Suprapubic skin (tissue), 4 donors: ENCODE measurements around the gene GPR84. TPM values are rescaled to one million over a fixed set of nuclear protein-coding genes. Genes with fewer than 3 reads are reported as not detected.
A peak's percentile ranks its signal among the peaks of the same experiment; 100 is the strongest.

Experiments
- DNase-seq, 2 donors: peaks; one replicate each; pipeline ENCODE4 v3.0.0-alpha.2; 2019; ENCODE audit warnings: low spot score in 2 of 2
- H3K27ac ChIP-seq: fragments of 200-600 bp; sonication (generic); one replicate; pipeline ENCODE4 v1.5.1; 2019
- H3K27me3 ChIP-seq: fragments of 200-600 bp; sonication (generic); one replicate; pipeline ENCODE4 v1.5.1; 2019
- H3K36me3 ChIP-seq: fragments of 200-600 bp; sonication (generic); one replicate; pipeline ENCODE4 v1.5.1; 2019
- H3K4me1 ChIP-seq: fragments of 200-600 bp; sonication (generic); one replicate; pipeline ENCODE4 v1.5.1; 2019
- H3K4me3 ChIP-seq: fragments of 200-600 bp; sonication (generic); one replicate; pipeline ENCODE4 v1.5.1; 2019; ENCODE audit warnings: mild to moderate bottlenecking
- H3K9me3 ChIP-seq: fragments of 200-600 bp; sonication (generic); one replicate; pipeline ENCODE4 v1.5.1; 2019
- CTCF ChIP-seq, 2 donors: fragments of 200-600 bp in 1 of 2; fragments of 450-650 bp in 1 of 2; sonication (generic) in 1 of 2; IDR thresholded peaks; one replicate each; pipeline ENCODE4 v1.5.1; 2016 to 2019; ENCODE audit warnings: antibody characterized with exemption in 2 of 2, mild to moderate bottlenecking in 1 of 2, moderate library complexity in 1 of 2
- EP300 ChIP-seq: sonication (generic); formaldehyde crosslinking; IDR thresholded peaks from one replicate; pipeline ENCODE4 v1.6.1; 2017; ENCODE audit warnings: antibody characterized with exemption
- POLR2A ChIP-seq, 2 donors: fragments of 450-650 bp; IDR thresholded peaks; one replicate each; pipeline ENCODE4 v1.6.1; 2017; ENCODE audit warnings: antibody characterized with exemption in 2 of 2, mild to moderate bottlenecking in 2 of 2, moderate library complexity in 2 of 2
- POLR2AphosphoS5 ChIP-seq, 3 donors: sonication (generic); formaldehyde crosslinking; IDR thresholded peaks; one replicate each; pipeline ENCODE4 v1.6.1; 2017; ENCODE audit warnings: antibody characterized with exemption in 3 of 3
- WGBS: methylation state at CpG from one replicate; pipeline ENCODE4 v1.1.5; 2018; 5-methylcytosine and 5-hydroxymethylcytosine counted together
- total RNA-seq, 4 donors: library from RNA; depleted of rRNA; stranded (reverse); fragments of >200 nt; gene quantifications; one replicate each; pipeline ENCODE4 v1.1.0, GENCODE V29; 2016

The GPR84 gene
- total RNA-seq, 4 donors from 2014 or later = 0.38 to 1.7 (median 0.73) TPM

DNA sequence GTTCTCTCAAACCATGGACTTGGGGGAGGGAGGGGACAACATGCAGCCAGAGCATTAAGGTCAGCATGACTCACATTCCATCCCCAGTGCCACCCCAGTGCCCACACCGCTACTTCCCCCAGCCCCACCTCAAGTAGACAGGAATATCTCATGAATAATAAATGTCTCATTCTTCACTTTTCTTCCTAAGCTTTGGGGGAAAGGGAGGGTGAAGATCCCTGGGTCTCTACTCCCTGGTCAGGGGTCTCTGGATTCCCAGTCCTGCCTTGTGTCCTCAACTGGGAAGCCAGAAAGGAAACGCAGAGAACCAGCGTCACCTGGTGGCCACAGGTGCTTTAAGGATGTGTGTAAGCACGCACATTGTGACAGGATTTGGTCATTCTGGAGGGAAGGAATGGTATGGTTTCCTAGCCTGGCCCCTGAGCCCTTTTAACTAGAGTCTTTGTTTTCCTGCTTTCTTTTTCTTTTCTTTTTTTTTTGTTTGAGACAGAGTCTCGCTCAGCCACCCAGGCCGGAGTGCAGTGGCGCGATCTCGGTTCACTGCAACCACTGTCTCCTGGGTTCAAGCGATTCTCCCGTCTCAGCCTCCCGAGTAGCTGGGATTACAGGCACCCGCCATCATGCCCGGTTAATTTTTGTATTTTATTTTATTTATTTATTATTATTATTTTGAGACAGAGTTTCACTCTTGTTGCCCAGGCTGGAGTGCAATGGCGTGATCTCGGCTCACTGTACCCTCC, 3.4 kb downstream of the GPR84 start:
- H3K27ac ChIP-seq = peak overlapping the region; percentile 33
- H3K27me3 ChIP-seq = no peaks in the 10 kb centered on the region
- peaks cover 27% of the 10 kb centered on the region for H3K4me1 ChIP-seq
- no peaks in the 10 kb centered on the region for H3K36me3 ChIP-seq
- no peak for TF ChIP-seq POLR2AphosphoS5 (IDR thresholded peaks at IDR 0.05)
- TF ChIP-seq CTCF (IDR thresholded peaks at IDR 0.05) = peak; percentile 40 to 53
- H3K4me3 ChIP-seq = no peak overlapping the region
- 75% methylated on average over 16 of the region's 16 CpGs for WGBS
- H3K9me3 ChIP-seq = no peaks in the 10 kb centered on the region
- DNase-seq = no peak

GRCh38 chr12:54359762-54360351, 4.4 kb downstream of the GPR84 start:
- WGBS = 67% methylated on average over 9 of the region's 9 CpGs
- no peak for DNase-seq
- TF ChIP-seq POLR2A (IDR thresholded peaks at IDR 0.05) (no peak), POLR2AphosphoS5 (IDR thresholded peaks at IDR 0.05) (no peak), CTCF (IDR thresholded peaks at IDR 0.05) (no peak), EP300 (no peak)
- Histone ChIP-seq H3K27me3 (no peaks in the 10 kb centered on the region), H3K4me1 (peaks cover 35% of the 10 kb centered on the region), H3K36me3 (no peaks in the 10 kb centered on the region), H3K27ac (peak overlapping the region; percentile 90), H3K9me3 (no peaks in the 10 kb centered on the region), H3K4me3 (peak overlapping the region; percentile 64)

GRCh38 chr12:54358945-54359761, 5.1 kb downstream of the GPR84 start:
- DNase-seq = peak; percentile 97 to 98
- Histone ChIP-seq H3K36me3 (no peaks in the 10 kb centered on the region), H3K27ac (peak overlapping the region; percentile 90), H3K4me3 (peak overlapping the region; percentile 64), H3K4me1 (peaks cover 35% of the 10 kb centered on the region), H3K9me3 (no peaks in the 10 kb centered on the region), H3K27me3 (no peaks in the 10 kb centered on the region)
- under 1% methylated on average over 40 of the region's 40 CpGs for WGBS
- peak; percentile 4 for TF ChIP-seq EP300
- no peak for TF ChIP-seq POLR2A (IDR thresholded peaks at IDR 0.05)
- TF ChIP-seq CTCF (IDR thresholded peaks at IDR 0.05) = no peak
- peak in 1 of 3 donors; percentile 23 for TF ChIP-seq POLR2AphosphoS5 (IDR thresholded peaks at IDR 0.05)

DNA sequence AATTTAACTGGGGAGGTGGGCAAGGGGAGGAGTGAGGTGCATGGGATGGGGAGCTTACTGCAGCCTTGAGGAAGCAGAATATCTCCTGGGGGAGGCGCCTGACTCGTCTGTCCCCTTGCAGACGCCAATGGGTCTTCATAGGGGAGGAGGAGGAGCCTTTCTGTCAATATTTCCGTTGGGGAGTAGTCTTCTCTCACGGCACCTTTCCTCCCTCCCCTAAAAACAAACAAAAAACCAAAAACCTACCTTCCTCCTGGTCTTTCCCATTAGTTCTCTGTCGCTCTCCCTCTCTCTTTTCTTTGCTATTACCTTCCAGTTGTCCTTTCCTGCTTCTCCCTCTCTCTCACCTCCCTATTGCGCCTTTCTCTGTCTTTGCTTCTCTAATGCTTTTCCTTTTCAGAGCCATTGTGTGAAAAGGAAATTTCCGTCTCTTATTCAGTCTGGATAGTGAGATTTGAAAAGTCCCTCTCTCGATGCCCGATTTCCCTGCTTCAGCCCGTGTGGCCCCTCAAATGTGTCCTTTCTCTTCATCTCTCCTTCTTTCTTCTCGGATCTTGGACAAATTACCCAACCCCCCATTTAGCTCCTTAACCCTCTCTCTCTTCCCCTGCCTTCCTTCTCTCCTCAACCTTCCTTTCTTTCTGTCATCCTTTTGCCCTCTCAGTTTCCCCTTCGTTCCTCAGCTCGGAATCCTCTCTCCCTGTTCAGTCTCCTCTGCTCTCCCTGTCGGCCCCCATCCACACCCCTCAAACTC, 5.9 kb downstream of the GPR84 start:
- DNase-seq = no peak
- H3K27me3 ChIP-seq = no peaks in the 10 kb centered on the region
- peaks cover 39% of the 10 kb centered on the region for H3K4me1 ChIP-seq
- TF ChIP-seq CTCF (IDR thresholded peaks at IDR 0.05) (no peak), POLR2A (IDR thresholded peaks at IDR 0.05) (no peak), EP300 (no peak), POLR2AphosphoS5 (IDR thresholded peaks at IDR 0.05) (no peak)
- no peaks in the 10 kb centered on the region for H3K36me3 ChIP-seq
- peak overlapping the region; percentile 64 for H3K4me3 ChIP-seq
- H3K27ac ChIP-seq = peak overlapping the region; percentile 90
- WGBS = 6% methylated on average over 15 of the region's 15 CpGs
- H3K9me3 ChIP-seq = no peaks in the 10 kb centered on the region
